BJ (cell line): Measurements from ENCODE around the gene KEAP1. TPM values are rescaled to one million over a fixed set of nuclear protein-coding genes. Genes with fewer than 3 reads are reported as not detected.
"Not testable (repeated sequence)": the region's sequence is repeated elsewhere in the genome, so short reads cannot be mapped to it uniquely, and the experiment has no call there.

Experiments used
- CTCF ChIA-PET: fragments of 350-600 bp; formaldehyde crosslinking; extraction: SDS; loops from one replicate; lab custom pipeline; 2021; ENCODE audit warnings: antibody characterized with exemption, inconsistent platforms; lab: Yijun Ruan, JAX
- POLR2A ChIA-PET: fragments of 300-600 bp; sonication (Branson Sonifier 250); formaldehyde crosslinking; extraction: SDS; loops from one replicate; lab custom pipeline; 2021; ENCODE audit warnings: antibody characterized with exemption; lab: Charles Lee
- DNase-seq: peaks from one replicate; pipeline ENCODE4 v3.0.0-alpha.2; 2011; ENCODE audit warnings: low read depth
- H3K27me3 ChIP-seq: 2 replicates; pipeline ENCODE4 v1.6.0; 2011; ENCODE audit warnings: low read length; ENCODE audit not compliant: control insufficient read depth, insufficient read depth
- H3K36me3 ChIP-seq: 2 replicates; pipeline ENCODE4 v1.5.1; 2011; ENCODE audit warnings: low read length; ENCODE audit not compliant: control insufficient read depth, insufficient read depth
- H3K4me3 ChIP-seq: 2 replicates; pipeline ENCODE4 v1.5.1; 2011; ENCODE audit warnings: low read depth, mild to moderate bottlenecking, control low read depth, low read length
- CTCF ChIP-seq: IDR thresholded peaks from 2 replicates; pipeline ENCODE4 v1.5.1; 2011; ENCODE audit warnings: low read depth, mild to moderate bottlenecking, control low read depth, inconsistent platforms, low read length, moderate library complexity; ENCODE audit not compliant: insufficient read depth
- polyA plus RNA-seq: library from polyadenylated mRNA; depleted of rRNA; stranded (reverse); fragments of >200 nt; gene quantifications from 2 replicates; pipeline ENCODE4 v1.2.3, GENCODE V29; 2011

KEAP1 gene
- polyA plus RNA-seq, 1 experiment: 114 TPM

- H3K4me3 ChIP-seq: no peak overlapping the region
- ChIA-PET CTCF (interaction anchor here (1.0 to 1.3 kb wide), 2 partner anchors 9 to 36 kb away, joined by 3 to 5 read pairs; no protein-coding TSS in a partner anchor), POLR2A (no interaction called here)
- peaks cover 2% of the 10 kb centered on the region for H3K27me3 ChIP-seq
- TF ChIP-seq CTCF: no peak
- no peaks in the 10 kb centered on the region for H3K36me3 ChIP-seq
- DNase-seq: no peak
Observed at GRCh38 chr19:10535613-10536012, 32.5 kb upstream of the KEAP1 start.

GRCh38 chr19:10533646-10534386 is 30.7 kb upstream of the KEAP1 start:
- peak; percentile 96 for DNase-seq
- Histone ChIP-seq H3K36me3 (no peaks in the 10 kb centered on the region), H3K4me3 (no peak overlapping the region), H3K27me3 (peaks cover 2% of the 10 kb centered on the region)
- TF ChIP-seq CTCF: no peak
- ChIA-PET CTCF (interaction anchor here (0.7 to 1.5 kb wide), 2 partner anchors 8 to 25 kb away, joined by 3 to 7 read pairs; no protein-coding TSS in a partner anchor), POLR2A (no interaction called here)

- no peak for DNase-seq
- ChIA-PET POLR2A (no interaction called here), CTCF (interaction anchor here (0.8 to 1.2 kb wide), 2 partner anchors 9 to 26 kb away, joined by 3 read pairs; no protein-coding TSS in a partner anchor)
- TF ChIP-seq CTCF: no peak
- Histone ChIP-seq H3K36me3 (no peaks in the 10 kb centered on the region), H3K4me3 (no peak overlapping the region), H3K27me3 (no peaks in the 10 kb centered on the region; the same call in 1 of the 2 replicates)
Observed at GRCh38 chr19:10532457-10532856, 29.3 kb upstream of the KEAP1 start.

GRCh38 chr19:10526887-10527286 is 23.7 kb upstream of the KEAP1 start:
- CTCF ChIA-PET: interaction anchor here (2.4 kb wide), 1 partner anchor 17 kb away, joined by 6 read pairs; no protein-coding TSS in a partner anchor
- POLR2A ChIA-PET, H3K4me3 ChIP-seq, H3K27me3 ChIP-seq, DNase-seq, H3K36me3 ChIP-seq: not testable (repeated sequence)

GRCh38 chr19:10525636-10526035 is 22.5 kb upstream of the KEAP1 start:
- Histone ChIP-seq H3K36me3 (no peaks in the 10 kb centered on the region), H3K4me3 (no peak overlapping the region), H3K27me3 (peaks cover 4% of the 10 kb centered on the region)
- ChIA-PET CTCF (interaction anchor here (0.7 to 2.4 kb wide), 4 partner anchors 16 to 59 kb away, joined by 4 to 6 read pairs (median 4); partner anchors contain the start of gene KRI1), POLR2A (no interaction called here)
- TF ChIP-seq CTCF: no peak
- no peak for DNase-seq
